Measurements from ENCODE around the gene CD226.

DNA sequence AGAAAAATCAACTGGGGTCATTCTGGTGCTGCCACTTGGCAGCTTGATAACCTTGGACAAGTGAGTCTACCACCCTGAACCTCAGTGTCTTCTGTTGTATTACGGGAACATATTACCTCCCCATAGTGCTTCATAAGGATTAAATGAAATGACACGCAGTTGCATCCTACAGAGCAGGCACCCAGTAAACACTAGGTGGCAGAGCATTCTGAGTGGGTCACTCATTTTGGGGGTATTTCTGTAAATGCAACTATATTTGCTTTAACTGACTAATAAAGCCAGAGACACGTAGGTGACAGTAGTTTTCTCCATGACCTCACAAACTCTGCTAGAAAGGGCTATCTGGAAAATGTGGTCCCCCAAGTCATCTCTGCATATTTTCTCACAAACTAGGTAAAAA, 4.7 kb downstream of the CD226 start:
- TF ChIP-seq, protein P1, sequence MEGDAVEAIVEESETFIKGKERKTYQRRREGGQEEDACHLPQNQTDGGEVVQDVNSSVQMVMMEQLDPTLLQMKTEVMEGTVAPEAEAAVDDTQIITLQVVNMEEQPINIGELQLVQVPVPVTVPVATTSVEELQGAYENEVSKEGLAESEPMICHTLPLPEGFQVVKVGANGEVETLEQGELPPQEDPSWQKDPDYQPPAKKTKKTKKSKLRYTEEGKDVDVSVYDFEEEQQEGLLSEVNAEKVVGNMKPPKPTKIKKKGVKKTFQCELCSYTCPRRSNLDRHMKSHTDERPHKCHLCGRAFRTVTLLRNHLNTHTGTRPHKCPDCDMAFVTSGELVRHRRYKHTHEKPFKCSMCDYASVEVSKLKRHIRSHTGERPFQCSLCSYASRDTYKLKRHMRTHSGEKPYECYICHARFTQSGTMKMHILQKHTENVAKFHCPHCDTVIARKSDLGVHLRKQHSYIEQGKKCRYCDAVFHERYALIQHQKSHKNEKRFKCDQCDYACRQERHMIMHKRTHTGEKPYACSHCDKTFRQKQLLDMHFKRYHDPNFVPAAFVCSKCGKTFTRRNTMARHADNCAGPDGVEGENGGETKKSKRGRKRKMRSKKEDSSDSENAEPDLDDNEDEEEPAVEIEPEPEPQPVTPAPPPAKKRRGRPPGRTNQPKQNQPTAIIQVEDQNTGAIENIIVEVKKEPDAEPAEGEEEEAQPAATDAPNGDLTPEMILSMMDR (IDR thresholded peaks at IDR 0.05): no peak
- no peak for TF ChIP-seq POLR2AphosphoS5 (IDR thresholded peaks at IDR 0.05)
